ENCODE measurements around the gene MYOM1. TPM values are rescaled to one million over a fixed set of nuclear protein-coding genes. Genes with fewer than 3 reads are reported as not detected.
"Not testable (repeated sequence)": the region's sequence is repeated elsewhere in the genome, so short reads cannot be mapped to it uniquely, and the experiment has no call there.

Gene MYOM1
- total RNA-seq, 2 experiments from 2014 or later: 2.4 to 3.8 TPM

DNA sequence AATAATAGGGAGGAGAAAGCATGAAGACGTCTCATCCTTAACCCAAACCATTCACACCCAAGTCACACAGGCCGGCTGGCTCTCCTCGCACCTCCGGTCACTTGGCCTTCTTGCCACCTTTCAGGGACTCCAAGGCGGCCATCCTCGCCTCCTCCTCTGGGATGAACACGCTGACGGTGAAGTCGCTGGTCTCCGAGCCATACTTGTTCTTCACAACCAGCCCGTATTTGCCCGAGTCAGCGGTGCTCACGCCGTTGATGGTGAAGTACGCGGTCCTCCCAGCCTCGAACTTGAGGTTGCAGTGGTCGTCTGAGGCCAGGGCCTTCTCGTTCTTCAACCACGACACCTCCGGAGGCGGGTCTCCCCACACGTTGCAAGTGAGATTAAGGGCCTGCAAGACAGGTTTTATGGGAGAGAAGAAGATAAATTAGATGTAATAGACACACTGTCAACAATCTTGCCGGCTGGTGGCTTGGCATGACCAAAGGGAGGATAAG, 152.6 kb downstream of the MYOM1 start:
- no peaks in the 10 kb centered on the region for H3K79me2 ChIP-seq (ENCODE audit: insufficient read depth, low read depth, low read length)
- no peak for DNase-seq (ENCODE audit: low spot score)
- H3K9me3 ChIP-seq (ENCODE audit: low read length): no peaks in the 10 kb centered on the region
- H3K9me2 ChIP-seq (ENCODE audit: insufficient read depth, low read length): no peaks in the 10 kb centered on the region
- H3K4me2 ChIP-seq (ENCODE audit: low read length): peak overlapping the region; percentile 23; the same call in 1 of the 2 replicates
- ChIA-PET CTCF (ENCODE audit: unreplicated experiment) (no interaction called here), POLR2A (no interaction called here)
- H3K4me3 ChIP-seq (ENCODE audit: low read depth, low read length, poor library complexity, severe bottlenecking): no peak overlapping the region
- H4K20me1 ChIP-seq (ENCODE audit: insufficient read depth, low read length): no peaks in the 10 kb centered on the region
- H3K4me1 ChIP-seq (ENCODE audit: insufficient read depth, low read length, poor library complexity, severe bottlenecking): no peaks in the 10 kb centered on the region
- no peak overlapping the region for H3K27ac ChIP-seq (ENCODE audit: low read depth, low read length, poor library complexity, severe bottlenecking)
- H3K36me3 ChIP-seq (ENCODE audit: insufficient read depth, low read length): no peaks in the 10 kb centered on the region
- no TSS peak for BruUV-seq (replicated peaks)
- TF ChIP-seq EZH2phosphoT487 (IDR thresholded peaks at IDR 0.05; ENCODE audit: borderline replicate concordance, low read depth, low read length): no peak
- TF ChIP-seq, protein P1, sequence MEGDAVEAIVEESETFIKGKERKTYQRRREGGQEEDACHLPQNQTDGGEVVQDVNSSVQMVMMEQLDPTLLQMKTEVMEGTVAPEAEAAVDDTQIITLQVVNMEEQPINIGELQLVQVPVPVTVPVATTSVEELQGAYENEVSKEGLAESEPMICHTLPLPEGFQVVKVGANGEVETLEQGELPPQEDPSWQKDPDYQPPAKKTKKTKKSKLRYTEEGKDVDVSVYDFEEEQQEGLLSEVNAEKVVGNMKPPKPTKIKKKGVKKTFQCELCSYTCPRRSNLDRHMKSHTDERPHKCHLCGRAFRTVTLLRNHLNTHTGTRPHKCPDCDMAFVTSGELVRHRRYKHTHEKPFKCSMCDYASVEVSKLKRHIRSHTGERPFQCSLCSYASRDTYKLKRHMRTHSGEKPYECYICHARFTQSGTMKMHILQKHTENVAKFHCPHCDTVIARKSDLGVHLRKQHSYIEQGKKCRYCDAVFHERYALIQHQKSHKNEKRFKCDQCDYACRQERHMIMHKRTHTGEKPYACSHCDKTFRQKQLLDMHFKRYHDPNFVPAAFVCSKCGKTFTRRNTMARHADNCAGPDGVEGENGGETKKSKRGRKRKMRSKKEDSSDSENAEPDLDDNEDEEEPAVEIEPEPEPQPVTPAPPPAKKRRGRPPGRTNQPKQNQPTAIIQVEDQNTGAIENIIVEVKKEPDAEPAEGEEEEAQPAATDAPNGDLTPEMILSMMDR (conservative IDR thresholded peaks at IDR 0.05; ENCODE audit: low read length): no peak
- intact Hi-C loops (cut with micrococcal nuclease; ENCODE audit: unreplicated experiment): no loop called here
- H2AFZ ChIP-seq (ENCODE audit: low read length): peak overlapping the region; percentile 19; the same call in 1 of the 2 replicates

DNA sequence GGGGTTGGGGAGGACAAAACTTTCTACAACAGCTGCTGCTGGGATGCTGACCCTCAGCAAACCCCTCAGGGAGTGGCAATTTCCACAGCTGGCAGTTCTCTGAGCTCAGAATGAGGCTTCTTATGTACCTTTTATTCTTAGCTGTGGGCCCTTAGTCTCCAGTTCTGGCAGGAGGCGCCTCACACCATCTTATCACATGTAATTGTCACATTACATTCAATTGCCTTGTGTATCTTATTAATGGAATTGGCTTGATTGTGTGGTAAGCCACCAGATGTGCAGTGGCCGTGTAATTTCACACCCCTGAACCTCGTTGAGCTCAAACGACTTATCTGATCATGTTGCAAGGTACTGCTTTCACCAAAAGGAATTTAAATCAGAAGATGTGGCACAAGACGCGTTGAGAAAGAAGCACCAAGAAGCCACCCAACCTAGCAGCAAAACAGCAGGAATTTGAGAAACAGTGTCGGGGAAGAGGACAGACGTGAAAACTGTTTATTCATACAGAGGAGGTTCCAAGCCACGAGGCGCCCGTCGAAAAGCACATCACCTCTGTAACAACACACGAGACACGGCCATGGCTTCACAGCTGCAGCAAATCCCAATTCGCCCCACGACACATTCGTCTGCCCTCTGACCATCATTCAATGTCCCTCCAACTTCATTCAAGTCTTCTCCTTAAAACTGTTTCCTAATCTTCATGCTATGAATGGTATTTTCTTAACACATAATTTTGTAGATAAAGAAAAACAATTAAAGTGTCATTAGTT, 153.2 kb downstream of the MYOM1 start:
- Histone ChIP-seq H3K4me1 (ENCODE audit: insufficient read depth, low read length, poor library complexity, severe bottlenecking) (no peaks in the 10 kb centered on the region), H2AFZ (ENCODE audit: low read length) (no peak overlapping the region), H3K9me3 (ENCODE audit: low read length) (no peaks in the 10 kb centered on the region), H3K36me3 (ENCODE audit: insufficient read depth, low read length) (no peaks in the 10 kb centered on the region), H3K4me2 (ENCODE audit: low read length) (no peak overlapping the region), H4K20me1 (ENCODE audit: insufficient read depth, low read length) (no peaks in the 10 kb centered on the region), H3K27ac (ENCODE audit: low read depth, low read length, poor library complexity, severe bottlenecking) (no peak overlapping the region), H3K4me3 (ENCODE audit: low read depth, low read length, poor library complexity, severe bottlenecking) (no peak overlapping the region), H3K79me2 (ENCODE audit: insufficient read depth, low read depth, low read length) (no peaks in the 10 kb centered on the region), H3K9me2 (ENCODE audit: insufficient read depth, low read length) (no peaks in the 10 kb centered on the region)
- no peak for TF ChIP-seq EZH2phosphoT487 (IDR thresholded peaks at IDR 0.05; ENCODE audit: borderline replicate concordance, low read depth, low read length)
- TF ChIP-seq, protein P1 (conservative IDR thresholded peaks at IDR 0.05; ENCODE audit: low read length): no peak
- intact Hi-C loops (cut with micrococcal nuclease; ENCODE audit: unreplicated experiment): no loop called here
- POLR2A ChIA-PET: interaction anchor here (0.7 kb wide), 1 partner anchor 65 kb away, joined by 4 read pairs; no protein-coding TSS in a partner anchor
- CTCF ChIA-PET (ENCODE audit: unreplicated experiment): no interaction called here
- no TSS peak for BruUV-seq (replicated peaks)
- no peak for DNase-seq (ENCODE audit: low spot score)

DNA sequence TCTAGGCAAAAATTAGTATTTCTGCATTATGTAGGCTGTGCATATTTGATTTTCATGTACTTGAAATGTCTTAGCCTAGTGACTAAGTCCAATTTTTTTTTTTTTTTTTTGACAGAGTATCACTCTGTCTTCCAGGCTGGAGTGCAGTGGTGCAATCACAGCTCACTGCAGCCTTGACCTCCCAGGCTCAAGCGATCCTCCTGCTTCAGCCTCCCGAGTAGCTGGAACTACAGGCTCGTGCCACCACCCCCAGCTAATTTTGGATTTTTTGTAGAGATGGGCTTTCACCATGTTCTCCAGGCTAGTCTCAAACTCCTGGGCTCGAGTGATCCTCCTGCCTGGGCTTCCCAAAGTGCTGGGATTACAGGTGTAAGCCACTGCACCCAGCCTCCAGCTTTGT, 156.0 kb downstream of the MYOM1 start:
- H3K9me2 ChIP-seq (ENCODE audit: insufficient read depth, low read length); DNase-seq (ENCODE audit: low spot score); H3K4me1 ChIP-seq (ENCODE audit: insufficient read depth, low read length, poor library complexity, severe bottlenecking); H2AFZ ChIP-seq (ENCODE audit: low read length); BruUV-seq (replicated peaks); H3K36me3 ChIP-seq (ENCODE audit: insufficient read depth, low read length); H3K27ac ChIP-seq (ENCODE audit: low read depth, low read length, poor library complexity, severe bottlenecking); H3K79me2 ChIP-seq (ENCODE audit: insufficient read depth, low read depth, low read length); H4K20me1 ChIP-seq (ENCODE audit: insufficient read depth, low read length); H3K4me2 ChIP-seq (ENCODE audit: low read length); H3K9me3 ChIP-seq (ENCODE audit: low read length); H3K4me3 ChIP-seq (ENCODE audit: low read depth, low read length, poor library complexity, severe bottlenecking): not testable (repeated sequence)
- ChIA-PET CTCF (ENCODE audit: unreplicated experiment) (interaction anchor here (1.3 kb wide), 1 partner anchor 69 kb away, joined by 3 read pairs; no protein-coding TSS in a partner anchor), POLR2A (interaction anchor here (0.7 to 1.4 kb wide), 3 partner anchors 69 to 759 kb away, joined by 3 read pairs; no protein-coding TSS in a partner anchor)
- intact Hi-C loops (cut with micrococcal nuclease; ENCODE audit: unreplicated experiment): loop anchor here (1.0 to 2.0 kb wide), 3 partner anchors 69 to 183 kb away; no protein-coding TSS in a partner anchor
